GM18951 (cell line): ENCODE data around the gene CTIF.

Source experiments
- POLR2A ChIP-seq: IDR thresholded peaks from 4 replicates; pipeline ENCODE4 v1.6.1; 2011; ENCODE audit warnings: mild to moderate bottlenecking; ENCODE audit not compliant: insufficient read length, insufficient read depth; ENCODE audit errors: extremely low read depth
- in situ Hi-C: fragments of 300-500 bp; cut with MboI; formaldehyde crosslinking; loops from one replicate; pipeline ENCODE4 v1.12.0; 2022; ENCODE audit warnings: low sequenced_read_pairs, mixed read lengths, inconsistent platforms; ENCODE audit not compliant: unreplicated experiment

The CTIF gene

DNA sequence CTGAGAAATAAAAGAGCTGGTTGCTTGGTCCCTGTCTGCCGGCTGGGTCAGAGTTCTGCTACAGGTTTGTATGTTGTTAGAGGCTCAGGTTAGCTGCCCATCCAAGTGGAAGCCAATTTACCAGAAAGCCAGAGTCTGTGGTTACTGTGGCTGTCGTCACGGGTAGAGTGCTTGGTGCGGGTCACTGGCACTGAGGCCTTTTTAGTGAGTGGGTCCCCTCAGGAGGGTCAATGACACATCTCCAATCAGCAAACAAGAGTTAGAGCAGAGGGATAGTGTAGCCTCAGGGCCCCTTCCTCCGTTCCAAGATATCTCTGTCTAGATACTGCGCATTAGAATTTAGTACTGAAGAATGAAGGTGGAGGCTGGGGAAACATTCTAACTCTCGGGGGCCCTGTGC is 41.2 kb downstream of the CTIF start:
- no peak for TF ChIP-seq POLR2A
- in situ Hi-C loops: no loop called here

- no peak for TF ChIP-seq POLR2A
- in situ Hi-C loops: no loop called here
Measured at GRCh38 chr18:48580782-48581181, 42.0 kb downstream of the CTIF start.

DNA sequence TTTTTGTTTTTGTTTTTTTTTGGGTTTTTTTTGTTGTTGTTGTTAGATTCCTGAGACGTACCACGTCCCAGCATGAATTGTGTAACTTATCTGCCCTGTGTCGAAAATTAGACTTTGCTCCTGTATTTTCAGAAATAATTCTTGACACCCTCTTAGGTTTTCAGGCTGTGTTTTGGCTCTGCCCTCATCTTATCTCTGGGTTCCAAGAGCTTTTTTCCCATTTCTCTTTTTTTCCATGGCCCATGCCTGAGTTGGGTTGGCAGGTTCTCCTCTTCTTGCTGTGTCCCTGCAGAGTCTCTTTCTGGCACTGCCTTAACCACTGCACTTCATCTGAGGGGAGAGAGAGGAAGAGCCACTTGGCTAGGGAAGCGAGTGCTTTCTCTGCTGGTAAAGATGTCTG is 42.4 kb downstream of the CTIF start:
- in situ Hi-C loops: no loop called here

DNA sequence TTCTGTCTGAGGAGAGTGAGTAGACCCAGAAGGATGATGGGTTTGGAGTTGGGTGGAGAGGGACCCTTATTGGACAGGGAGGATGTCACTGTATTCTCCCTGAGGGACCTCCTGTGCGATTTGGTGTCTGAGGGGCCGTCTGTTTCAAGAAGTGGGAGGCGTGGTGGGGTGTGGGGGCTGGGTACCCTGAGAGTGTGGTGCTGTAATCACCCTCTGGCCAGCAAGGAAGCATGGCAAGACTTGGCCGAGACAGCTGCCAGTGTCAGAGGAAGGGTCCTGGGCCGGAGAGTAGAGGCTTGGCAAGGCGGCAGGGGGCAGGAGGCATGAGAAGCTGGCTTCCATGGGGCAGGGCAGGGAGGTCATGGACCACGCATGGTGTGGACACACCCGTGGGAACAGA is 43.1 kb downstream of the CTIF start:
- TF ChIP-seq POLR2A: no peak
- in situ Hi-C loops: no loop called here

More for the DNA sequence above, 42.4 kb downstream of the CTIF start:
- no peak for TF ChIP-seq POLR2A

- TF ChIP-seq POLR2A: no peak
- in situ Hi-C loops: no loop called here
Measured at GRCh38 chr18:48582946-48583345, 44.1 kb downstream of the CTIF start.

GRCh38 chr18:48583573-48583972 is 44.7 kb downstream of the CTIF start:
- no peak for TF ChIP-seq POLR2A
- in situ Hi-C loops: no loop called here

DNA sequence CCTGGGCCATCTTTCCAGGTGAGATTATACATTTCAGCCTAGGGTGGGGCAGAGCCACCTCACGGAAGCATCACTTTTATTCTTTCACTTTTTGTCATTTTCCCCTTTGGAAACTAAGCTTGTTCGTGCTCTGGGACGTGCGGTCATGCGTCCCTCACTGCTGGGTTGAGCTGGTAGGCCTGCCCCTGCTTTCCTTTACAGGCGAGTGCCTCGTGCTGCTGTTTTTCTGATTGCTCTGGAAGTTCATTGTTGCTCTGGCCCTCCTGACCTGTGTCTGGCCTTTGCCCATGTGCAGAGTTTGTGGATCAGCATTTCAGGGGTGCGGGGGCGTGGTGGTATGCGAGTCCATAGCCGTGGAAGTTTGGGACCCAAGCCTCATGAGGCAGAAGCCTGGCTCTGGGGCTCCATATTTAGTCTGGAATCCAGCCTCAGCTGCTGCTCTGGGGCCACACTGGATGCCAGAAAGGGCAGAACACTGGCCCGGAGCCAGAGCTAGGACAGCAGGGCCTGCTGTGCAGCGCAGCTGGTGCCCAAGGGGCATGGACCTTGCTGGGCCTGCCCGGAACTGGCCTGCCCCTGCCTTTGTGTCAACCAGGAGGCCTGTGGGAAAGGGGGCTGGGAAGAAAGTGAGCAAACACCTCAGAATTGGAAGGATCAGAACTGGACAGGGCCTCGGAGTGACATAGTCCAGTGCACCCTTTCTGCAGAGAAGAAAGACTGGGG is 51.1 kb downstream of the CTIF start:
- in situ Hi-C loops: no loop called here
- TF ChIP-seq POLR2A: no peak

DNA sequence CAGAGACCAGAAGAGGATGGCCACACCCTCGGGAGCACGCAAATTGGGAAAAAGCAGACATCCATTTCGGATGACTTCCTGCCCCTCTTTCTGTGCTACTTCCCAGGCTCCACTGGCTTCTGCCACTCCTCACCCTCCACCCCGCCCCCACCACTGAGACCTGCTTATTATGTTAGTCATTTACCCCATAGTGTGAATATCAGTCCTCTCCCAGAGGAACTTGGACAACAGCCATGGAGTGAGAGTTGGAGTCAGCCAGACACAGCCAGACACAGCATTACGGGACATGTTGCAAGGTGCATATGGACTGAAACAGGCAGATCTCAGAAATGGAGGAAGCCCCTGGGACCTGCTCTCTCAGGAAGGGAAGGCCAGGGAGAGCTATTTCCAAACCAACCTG is 51.8 kb downstream of the CTIF start:
- no peak for TF ChIP-seq POLR2A
- in situ Hi-C loops: no loop called here

DNA sequence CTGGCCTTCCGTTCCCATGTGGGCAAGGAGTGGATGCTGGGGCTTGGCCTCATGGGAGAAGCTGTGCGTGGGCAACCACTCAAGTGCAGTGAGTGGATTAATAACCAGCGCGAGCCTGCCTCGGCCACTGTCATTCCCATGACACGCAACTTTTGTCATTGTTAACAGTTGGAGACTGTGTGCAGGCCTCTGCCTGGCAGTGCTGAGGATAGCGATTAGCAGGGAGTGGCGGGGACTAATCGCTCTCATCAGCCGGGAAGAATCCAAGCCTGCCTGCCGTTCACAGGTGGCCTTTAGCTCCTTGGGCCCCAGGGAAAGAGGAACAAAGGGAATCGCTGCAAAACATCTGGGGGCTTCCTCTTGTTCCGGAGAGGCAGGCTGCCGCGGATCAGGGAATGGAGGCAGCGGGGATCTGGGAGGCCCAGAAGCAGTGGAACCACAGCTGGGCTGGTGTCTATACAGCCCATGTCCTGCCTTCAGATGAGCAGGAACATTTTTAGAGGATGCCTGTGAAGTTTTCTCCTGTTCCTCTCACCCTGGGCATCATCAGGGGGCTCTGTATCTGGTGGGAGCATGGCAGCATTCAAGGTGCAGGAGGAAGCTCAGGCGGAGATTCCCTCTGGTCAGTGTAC is 53.8 kb downstream of the CTIF start:
- in situ Hi-C loops: no loop called here
- no peak for TF ChIP-seq POLR2A

- in situ Hi-C loops: no loop called here
- TF ChIP-seq POLR2A: no peak
Measured at GRCh38 chr18:48594471-48595094, 55.8 kb downstream of the CTIF start.

DNA sequence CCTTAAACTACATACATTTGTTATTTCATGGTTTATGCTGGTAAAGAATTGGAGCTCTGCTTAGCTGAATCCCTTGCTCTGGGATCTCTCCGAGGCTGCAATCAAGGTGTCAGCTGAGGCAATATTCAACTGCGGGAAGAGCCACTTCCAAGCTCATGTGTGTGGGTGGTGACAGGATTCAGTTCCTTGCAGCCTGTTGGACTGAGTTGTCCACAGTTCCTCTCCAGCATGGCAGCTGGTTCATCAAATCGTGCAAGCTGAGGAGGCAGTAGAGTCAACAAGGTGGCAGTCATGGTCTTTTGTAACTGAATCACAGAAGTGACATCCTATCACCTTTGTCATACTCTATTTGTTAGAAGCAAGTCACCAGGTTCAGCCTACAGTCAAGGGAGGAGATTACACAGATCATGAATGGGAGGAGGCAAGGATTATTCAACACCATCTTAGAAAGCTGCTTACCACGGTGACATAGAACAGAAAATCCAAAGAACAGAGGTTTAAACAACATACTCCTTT is 56.9 kb downstream of the CTIF start:
- in situ Hi-C loops: no loop called here
- no peak for TF ChIP-seq POLR2A

GRCh38 chr18:48597110-48597509 is 58.3 kb downstream of the CTIF start:
- no peak for TF ChIP-seq POLR2A

DNA sequence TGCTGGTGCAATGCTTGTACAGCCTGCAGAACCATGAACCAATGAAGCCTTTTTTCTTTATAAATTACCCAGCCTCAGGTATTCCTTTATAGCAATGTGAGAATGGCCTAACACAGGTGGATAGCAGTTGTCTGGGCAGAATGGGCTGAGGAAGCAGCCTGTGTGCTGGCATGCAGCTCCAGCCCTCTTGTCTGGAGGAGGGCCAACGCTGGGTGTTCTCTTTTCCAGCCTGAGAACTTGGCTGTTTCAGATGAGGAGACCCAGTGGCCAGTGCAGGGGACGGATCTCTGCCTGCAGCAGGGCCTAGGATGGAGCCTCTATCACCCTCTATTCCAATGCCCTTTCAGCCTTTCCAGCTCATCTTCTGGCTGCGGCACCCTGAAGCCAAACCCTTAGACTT is 58.8 kb downstream of the CTIF start:
- TF ChIP-seq POLR2A: no peak
- in situ Hi-C loops: no loop called here

More at GRCh38 chr18:48597110-48597509, 58.3 kb downstream of the CTIF start:
- in situ Hi-C loops: no loop called here

DNA sequence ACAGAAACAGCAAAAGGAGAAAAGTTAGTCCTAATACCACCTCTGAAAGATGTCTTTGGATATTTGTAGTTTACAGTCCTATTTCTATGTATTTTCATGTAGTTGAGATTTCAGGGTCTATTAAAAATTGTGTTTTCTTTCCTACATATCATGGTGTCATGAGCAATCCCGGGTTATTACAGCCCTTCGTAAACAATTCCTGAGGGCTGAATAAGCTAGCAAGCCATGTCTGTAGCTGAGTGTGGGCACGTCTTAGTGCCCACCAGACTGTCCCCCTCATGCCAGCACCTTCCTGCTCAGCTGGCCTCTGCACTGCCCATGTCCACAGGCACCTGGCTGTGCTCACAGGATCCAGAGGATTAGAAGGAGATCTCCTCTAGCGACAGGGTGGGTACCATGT is 60.6 kb downstream of the CTIF start:
- no peak for TF ChIP-seq POLR2A
- in situ Hi-C loops: no loop called here

DNA sequence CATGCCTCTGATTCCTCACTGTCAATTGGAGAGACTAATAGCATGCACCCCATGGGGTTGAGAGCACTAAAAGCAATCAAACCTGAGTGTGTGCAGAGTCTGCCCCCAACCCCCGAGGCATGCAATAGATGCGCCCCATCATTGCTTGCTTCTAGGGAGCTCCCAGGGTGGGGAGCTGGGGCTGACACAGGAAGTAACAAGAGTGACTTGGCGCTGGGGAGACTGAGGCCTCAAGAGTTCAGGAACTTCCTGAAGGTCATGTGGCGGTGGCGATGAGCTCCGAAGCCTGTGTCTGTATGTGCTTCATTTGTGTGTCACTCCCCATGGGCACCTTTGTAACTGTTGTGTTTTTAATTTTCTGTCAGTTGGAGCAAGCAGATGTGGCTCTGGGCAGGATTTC is 61.2 kb downstream of the CTIF start:
- in situ Hi-C loops: no loop called here

More for the DNA sequence above, 61.2 kb downstream of the CTIF start:
- no peak for TF ChIP-seq POLR2A
